ENCODE results near the gene PDGFRB. TPM values are rescaled to one million over a fixed set of nuclear protein-coding genes. Genes with fewer than 3 reads are reported as not detected.

PDGFRB gene
- total and polyA plus RNA-seq, 2 of the 8 experiments (the other 6 are each of a cell fraction or from before 2014, with no cell fraction given): 4.2 to 13.7 TPM

- H3K79me1 ChIP-seq (ENCODE audit: low read depth, low read length): no peaks in the 10 kb centered on the region
- no peak overlapping the region for H4K91ac ChIP-seq (replicated peaks; ENCODE audit: insufficient read length, low read length)
- H3K36me3 ChIP-seq (ENCODE audit: control insufficient read depth in 2 of 4, insufficient read depth in 4 of 4, low read length in 3 of 4): no peaks in the 10 kb centered on the region
- no peak for TF ChIP-seq RNF2 (IDR thresholded peaks at IDR 0.05; ENCODE audit: borderline replicate concordance, low read depth, low read length, missing control alignments, poor library complexity, severe bottlenecking)
- TF ChIP-seq TBP (IDR thresholded peaks at IDR 0.05; ENCODE audit: low read depth, low read length): no peak
- H3K18ac ChIP-seq (ENCODE audit: extremely low read depth, low read length): no peak overlapping the region
- H3K79me2 ChIP-seq (ENCODE audit: control insufficient read depth in 1 of 2, insufficient read depth in 2 of 2, low read length in 2 of 2): no peaks in the 10 kb centered on the region
- no peak overlapping the region for H2AK5ac ChIP-seq (ENCODE audit: low read depth, low read length)
- 92% methylated on average over 7 of the region's 7 CpGs; no CpG with 5 or more reads in 1 of the 2 experiments for WGBS, 2 experiments (ENCODE audit: extremely low coverage in 1 of 2, insufficient coverage in 1 of 2, insufficient read length in 1 of 2, insufficient replicate concordance in 2 of 2, low coverage in 1 of 2, low lambda C conversion rate in 2 of 2, missing lambda C conversion rate in 1 of 2)
- POLR2A ChIA-PET (ENCODE audit: partially characterized antibody): interaction anchor here (0.9 to 1.5 kb wide), 2 partner anchors 21 to 316 kb away, joined by 3 to 4 read pairs; partner anchors contain the start of gene PDGFRB
- no peak overlapping the region for H2BK5ac ChIP-seq (ENCODE audit: low read depth, low read length)
- H3K27me3 ChIP-seq (replicated peaks in 1 of 4; ENCODE audit: control insufficient read depth in 3 of 4, extremely low read depth in 1 of 4, insufficient read depth in 3 of 4, low read length in 3 of 4): peaks cover 0 to 5% (median 3%) of the 10 kb centered on the region in 4 experiments; a peak in 3 of 7 replicates
- no peaks in the 10 kb centered on the region for H3K23me2 ChIP-seq (ENCODE audit: low read depth, low read length)
- no peak overlapping the region for H4K5ac ChIP-seq (ENCODE audit: insufficient read length, low read depth, low read length)
- H3K4me2 ChIP-seq (ENCODE audit: insufficient read depth in 1 of 2, low read depth in 2 of 2, low read length in 2 of 2): no peak overlapping the region
- H3K9ac ChIP-seq (replicated peaks in 1 of 4; ENCODE audit: extremely low read depth in 1 of 4, low read depth in 3 of 4, low read length in 3 of 4): no peak overlapping the region
- H3K56ac ChIP-seq (replicated peaks; ENCODE audit: insufficient read length, low read depth, low read length): no peak overlapping the region
- H2BK120ac ChIP-seq (replicated peaks; ENCODE audit: low read depth, low read length): no peak overlapping the region
- H3K9me3 ChIP-seq (ENCODE audit: insufficient read depth in 2 of 2, low read depth in 1 of 2, low read length in 1 of 2): no peaks in the 10 kb centered on the region
- H3K4ac ChIP-seq (replicated peaks; ENCODE audit: insufficient read length, low read depth, low read length): no peak overlapping the region
- H3K4me3 ChIP-seq (ENCODE audit: extremely low read depth in 1 of 4, insufficient read depth in 2 of 4, low read depth in 3 of 4, low read length in 4 of 4): no peak overlapping the region
- DNase-seq (ENCODE audit: low read depth in 1 of 2, low spot score in 2 of 2) (no peak), FAIRE-seq (no peak)
- H2BK20ac ChIP-seq (ENCODE audit: low read length): no peak overlapping the region
- H2BK12ac ChIP-seq (ENCODE audit: low read depth, low read length): no peak overlapping the region
- H3K4me1 ChIP-seq (replicated peaks in 1 of 4; ENCODE audit: control insufficient read depth in 3 of 4, insufficient read depth in 4 of 4, low read length in 3 of 4): peaks cover 8 to 39% (median 30%) of the 10 kb centered on the region in 4 experiments
- H2AFZ ChIP-seq (ENCODE audit: low read length): no peak overlapping the region
- no peak overlapping the region for H3K14ac ChIP-seq (ENCODE audit: insufficient read length)
- H4K8ac ChIP-seq (ENCODE audit: extremely low read depth, insufficient read depth, low read length): no peak overlapping the region
- H3K27ac ChIP-seq (ENCODE audit: low read depth, low read length): no peak overlapping the region
- CTCF ChIA-PET (ENCODE audit: partially characterized antibody): interaction anchor here (0.5 to 13.1 kb wide), 11 partner anchors 11 to 140 kb away, joined by 3 to 188 read pairs (median 5); no protein-coding TSS in a partner anchor
- H4K20me1 ChIP-seq (replicated peaks in 1 of 2; ENCODE audit: control insufficient read depth in 1 of 2, insufficient read depth in 2 of 2, low read length in 2 of 2): peaks cover 0 to 9% of the 10 kb centered on the region in 2 experiments
- H3K23ac ChIP-seq (ENCODE audit: insufficient read length): no peak overlapping the region
- no peak overlapping the region for H2BK15ac ChIP-seq (ENCODE audit: low read length)
Measured at GRCh38 chr5:150134198-150134588, 21.5 kb downstream of the PDGFRB start.

All from H1 (cell line).